GM21367 (cell line): ENCODE results near the gene ZFHX2.

Experiments used
- ATAC-seq: cut with Tn5 transposase; IDR thresholded peaks from one replicate; pipeline ENCODE4 v1.9.1; 2021; ENCODE audit not compliant: unreplicated experiment

The ZFHX2 gene

DNA sequence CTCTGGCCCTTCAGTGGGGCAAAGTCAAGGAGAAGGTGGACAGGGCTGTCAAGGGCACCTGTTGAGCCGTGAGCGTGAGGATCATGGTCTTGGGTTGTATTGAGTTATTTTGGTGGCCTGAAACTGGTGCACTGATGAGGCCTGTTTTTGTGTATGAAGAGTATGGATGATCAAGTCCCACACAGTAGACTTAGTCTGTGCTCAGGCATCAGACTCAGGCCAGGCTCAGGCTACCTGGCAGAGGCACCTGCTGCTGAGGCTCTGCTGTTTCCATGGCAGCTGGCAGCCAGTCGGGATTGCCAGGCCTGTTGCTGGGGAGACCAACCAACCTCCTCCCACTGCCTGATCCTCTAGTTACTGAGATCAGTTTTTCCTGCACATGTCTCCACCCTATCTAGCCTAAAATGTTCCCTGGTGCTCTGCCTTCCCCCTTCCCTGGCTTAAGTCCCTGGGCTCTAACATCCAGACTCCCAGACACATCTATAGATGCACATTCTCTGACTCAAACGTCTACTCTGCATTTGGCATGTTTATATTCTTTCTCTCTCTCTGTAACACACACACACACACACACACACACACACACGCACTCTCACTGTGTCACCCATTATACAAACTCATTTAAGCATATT lies 21.9 kb upstream of the ZFHX2 start:
- no peak for ATAC-seq

DNA sequence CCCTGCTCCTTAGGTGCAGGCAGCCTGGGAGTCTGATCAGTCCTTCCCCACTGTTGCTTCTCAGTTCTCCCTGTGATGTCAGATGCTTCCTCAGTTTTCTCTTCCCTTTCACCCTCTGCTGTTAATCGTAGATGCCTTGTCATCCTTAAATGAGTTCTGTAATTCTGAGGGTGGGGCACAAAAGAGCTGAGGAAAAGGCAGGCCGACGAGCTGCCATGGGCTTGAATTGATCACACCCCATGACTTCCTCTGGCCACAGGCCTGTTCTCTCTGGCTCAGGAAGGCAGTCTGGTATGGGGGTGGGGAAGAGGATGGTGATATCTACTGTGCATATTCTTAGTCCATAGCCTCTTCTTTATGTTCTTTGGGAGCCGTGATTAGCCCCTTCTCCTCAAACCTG lies 21.3 kb upstream of the ZFHX2 start:
- ATAC-seq = no peak

DNA sequence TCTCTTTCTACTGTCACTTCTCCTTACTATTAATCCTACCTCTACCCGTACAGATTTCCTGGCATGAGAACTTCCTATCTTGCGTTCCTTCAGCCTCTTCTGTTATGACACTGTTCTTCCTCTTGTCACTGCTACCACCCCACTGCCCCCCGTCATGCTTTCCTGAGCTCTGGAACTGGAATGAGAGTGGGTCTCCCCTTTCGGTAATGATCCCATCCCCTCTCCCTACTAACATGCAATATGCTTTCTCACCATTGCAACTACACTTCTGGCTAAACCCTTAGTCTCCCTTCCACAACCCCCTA lies 20.9 kb upstream of the ZFHX2 start:
- no peak for ATAC-seq

DNA sequence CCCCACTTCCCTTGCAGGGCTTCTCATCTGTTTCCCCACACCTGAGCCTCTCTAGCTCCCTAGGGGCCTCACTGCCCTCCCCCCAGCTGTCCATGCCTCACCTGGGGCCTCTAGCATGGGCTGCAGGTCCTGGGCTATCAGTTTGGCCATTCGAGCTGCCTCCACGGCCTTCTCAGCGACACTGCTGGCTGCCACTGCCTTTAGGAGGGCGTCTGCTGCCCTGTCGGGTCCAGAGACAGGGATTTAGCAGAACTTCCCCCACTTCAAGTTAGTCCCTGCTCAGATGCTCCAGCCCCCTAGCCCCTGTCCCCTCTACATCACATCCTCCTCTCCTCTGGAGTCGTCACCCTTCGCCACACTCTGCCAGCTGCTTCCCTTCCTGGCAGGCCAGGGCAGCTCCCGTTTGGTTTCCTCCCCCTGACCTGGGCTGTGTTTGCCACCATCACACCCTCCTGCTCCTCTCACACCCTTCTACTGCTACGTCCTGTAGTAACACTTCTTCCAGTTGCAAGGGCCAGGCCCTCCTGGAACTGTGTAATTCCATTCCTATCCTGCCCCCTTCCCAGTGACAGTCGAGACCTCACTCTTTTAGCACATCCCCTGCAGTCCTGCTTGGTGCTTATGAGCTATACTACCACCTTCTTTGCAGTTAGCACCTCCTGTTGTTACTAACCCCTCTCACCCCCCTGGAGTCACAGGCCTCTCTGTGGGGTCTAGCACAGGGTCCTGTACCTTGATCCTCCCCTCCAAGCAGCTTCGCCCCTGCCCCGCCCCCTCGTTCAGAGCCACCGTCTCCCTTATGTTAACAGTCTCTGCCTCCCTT lies 20.3 kb upstream of the ZFHX2 start:
- ATAC-seq = no peak

DNA sequence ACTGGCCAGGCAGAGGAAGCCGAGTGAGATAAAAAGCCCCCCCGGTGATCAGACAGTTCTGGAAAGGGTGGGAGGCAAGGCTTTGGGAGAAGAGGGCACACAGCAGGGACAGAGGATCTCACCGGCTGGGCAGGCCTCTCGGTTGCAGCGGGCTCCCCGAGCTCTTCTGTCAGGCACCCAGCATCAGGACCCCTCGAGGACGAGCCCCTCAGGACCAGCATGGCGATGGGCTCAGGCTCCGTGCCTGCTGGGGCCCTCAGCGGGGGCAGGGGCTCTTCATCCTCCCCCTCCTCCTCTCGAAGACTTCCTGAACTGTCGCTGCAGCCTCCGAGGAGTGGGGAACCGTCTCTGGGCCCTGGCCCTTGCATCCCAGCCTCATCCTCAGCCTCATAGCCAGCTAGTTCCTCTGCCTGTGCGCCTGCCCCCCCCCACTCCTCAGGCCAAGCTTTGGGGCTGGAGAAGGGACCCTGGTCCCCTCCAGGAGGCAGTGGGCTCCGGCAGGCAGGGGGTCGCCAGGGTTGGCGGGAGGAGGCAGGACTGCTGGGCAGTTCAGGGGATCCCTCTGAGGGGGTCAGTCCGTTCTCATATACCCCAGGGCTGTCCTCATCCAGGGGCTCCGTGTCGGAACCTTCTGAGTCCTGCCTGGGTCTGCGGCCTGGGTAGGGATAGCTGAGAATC lies 19.4 kb upstream of the ZFHX2 start:
- ATAC-seq = no peak

DNA sequence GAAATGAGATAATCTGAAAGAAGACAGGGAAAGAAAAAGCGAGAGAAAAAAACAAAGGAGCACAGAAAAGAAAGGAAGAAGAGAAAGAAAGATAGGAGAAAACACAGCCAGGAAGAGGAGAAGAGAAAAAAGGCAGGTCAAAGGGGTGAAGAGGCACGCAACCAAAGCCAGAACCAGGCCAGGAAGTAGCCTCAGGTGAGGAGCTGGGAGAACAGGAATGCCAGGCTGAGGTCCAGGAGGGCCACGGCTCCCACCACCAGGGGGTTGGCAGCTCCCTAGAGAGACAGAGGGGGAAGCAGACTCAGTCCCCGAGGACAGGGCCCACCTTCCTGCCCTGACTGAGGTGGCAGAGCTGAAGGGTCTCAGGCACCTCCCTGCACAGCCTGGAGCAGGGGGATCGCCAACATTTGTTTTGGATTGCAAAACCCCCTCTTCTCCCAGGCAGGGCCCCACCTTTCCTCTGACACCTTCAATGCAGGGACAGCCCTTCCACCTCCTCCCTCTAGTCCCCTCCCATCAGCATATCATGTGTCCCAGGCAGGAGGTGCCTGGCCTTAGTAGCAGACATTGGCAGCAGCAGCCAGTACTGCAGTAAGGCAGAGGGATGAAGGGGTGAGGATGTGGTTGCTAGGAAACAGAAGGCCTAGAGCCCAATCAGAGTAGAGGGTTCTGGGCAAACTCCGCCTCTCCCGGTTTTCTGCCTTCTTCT lies 18.0 kb upstream of the ZFHX2 start:
- no peak for ATAC-seq

DNA sequence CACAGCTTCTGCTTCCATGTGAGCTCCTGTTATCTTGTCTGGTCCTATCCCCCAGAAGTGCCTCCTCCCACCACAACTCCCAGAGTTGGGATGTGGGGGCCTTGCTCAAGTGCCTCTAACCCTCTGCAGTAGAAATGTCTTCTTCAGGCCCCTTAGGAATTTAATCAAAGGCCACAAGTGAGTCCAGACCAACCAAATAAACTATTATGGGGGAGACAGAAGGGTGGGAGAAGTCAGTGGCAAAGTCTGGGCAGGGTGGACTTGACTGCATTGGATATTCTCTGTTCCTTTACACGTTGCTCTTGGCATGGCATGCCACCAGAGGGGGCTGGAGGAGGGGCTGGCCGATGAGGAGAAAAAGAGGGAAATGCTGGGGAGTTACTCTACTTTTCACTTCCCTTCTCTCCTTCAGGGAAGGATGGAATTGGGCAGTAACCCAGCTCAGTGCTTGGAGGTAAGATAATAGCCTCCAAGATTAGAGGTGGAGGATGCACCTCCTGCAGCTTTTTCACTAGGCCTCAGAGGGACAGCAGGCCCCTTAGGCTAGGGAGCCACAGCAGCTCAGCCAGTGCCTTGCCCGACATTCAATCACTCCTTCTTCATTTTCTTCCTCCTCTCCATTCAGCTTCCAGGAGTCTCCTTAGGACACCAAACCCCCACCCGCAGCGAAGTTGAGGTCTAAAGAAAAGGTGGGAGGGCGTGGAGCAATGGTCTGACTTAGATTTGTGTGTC lies 17.2 kb upstream of the ZFHX2 start:
- ATAC-seq = no peak

DNA sequence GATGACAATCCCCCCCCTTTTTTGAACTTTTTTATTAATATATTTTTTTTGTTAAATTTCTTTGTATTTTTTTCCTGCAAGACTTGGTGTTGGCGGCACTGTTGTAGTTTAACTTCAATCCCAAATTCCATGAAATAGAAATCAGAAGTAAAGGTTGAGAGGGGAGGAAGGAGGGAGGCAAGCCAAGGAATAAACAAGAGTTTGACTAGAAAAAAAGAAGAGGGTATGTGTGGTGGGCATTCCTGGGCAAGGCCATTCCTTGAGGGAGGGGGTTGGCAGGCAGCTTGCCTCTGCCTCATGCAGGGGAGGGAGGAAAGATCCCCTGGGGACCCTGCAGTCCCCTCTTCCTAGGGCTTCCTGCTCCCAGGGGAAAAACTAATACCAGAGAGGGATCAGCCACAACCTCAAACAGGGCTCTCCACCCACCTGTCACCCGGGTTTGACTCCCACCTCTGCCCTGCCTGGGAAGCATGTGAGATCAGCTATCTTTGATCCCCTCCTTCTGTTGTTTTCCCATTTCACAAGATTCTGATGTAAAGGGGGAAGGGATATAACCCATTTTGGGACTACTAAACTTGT lies 16.5 kb upstream of the ZFHX2 start:
- ATAC-seq = no peak

DNA sequence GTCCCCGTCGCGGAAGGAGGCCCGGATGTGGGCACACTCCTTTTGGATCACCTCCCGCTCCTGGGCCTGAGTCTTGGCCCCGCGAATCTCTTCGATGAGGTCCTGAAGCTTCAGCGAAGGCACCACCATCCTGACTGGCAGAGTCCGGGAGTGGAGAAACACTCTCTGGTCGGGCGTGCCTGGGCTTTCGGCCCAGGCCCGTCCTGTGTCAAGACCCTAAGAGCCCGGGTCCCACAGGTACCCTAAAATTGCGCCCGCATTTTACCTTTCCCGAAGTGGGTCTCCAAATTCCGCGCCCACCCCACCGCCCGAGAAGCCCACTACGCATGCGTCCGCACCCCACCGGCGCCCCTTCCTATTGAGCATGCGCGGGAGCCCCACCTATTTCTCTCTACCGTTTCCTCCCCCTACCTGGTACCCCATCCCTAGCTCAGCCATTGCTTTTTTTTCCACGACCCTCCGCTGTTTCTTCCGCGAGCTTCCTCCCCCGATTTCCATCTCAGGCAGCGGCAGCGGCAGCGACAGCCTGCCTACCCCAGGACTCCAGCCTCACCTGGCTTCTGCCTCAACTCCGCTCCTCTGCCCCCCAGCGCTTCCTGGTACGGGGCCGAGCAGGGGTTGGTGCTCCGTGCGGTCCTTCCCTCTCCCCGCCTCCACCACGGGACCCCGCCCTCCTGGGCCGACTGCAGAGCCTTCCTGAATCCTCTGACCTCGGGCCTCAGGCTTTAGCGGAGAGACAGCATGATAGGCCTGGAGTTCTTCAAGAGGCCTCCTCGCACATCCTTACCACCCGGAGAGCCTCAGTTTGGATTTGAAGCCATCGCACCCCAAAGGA lies 15.8 kb upstream of the ZFHX2 start, which contains the start of gene AP1G2:
TSS of gene AP1G2 (minus strand) at position 606 of the 835 bp plus-strand sequence. CDS start at position 129, 477 bp downstream.
- ATAC-seq = peak; percentile 77

DNA sequence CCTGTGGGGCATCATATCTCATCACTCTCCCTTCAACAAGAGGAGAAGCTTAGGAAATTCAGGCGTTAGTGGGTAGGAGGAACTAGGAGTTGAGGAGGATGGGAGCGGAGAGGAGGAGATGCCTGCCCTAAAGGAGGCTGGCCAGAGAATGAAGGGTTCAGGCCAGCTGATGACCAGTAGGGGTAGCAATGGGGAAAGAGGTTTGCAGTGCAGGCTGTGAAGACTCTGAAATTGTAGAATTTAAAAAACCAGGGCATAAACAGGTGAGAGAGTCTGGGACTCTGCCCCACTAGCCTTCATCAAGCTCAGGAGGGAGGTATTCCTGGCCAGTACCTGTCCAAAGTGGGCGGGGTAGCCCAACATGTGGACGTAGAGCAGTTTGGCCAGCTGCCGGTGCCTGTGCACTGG lies 15.2 kb upstream of the ZFHX2 start:
- no peak for ATAC-seq

DNA sequence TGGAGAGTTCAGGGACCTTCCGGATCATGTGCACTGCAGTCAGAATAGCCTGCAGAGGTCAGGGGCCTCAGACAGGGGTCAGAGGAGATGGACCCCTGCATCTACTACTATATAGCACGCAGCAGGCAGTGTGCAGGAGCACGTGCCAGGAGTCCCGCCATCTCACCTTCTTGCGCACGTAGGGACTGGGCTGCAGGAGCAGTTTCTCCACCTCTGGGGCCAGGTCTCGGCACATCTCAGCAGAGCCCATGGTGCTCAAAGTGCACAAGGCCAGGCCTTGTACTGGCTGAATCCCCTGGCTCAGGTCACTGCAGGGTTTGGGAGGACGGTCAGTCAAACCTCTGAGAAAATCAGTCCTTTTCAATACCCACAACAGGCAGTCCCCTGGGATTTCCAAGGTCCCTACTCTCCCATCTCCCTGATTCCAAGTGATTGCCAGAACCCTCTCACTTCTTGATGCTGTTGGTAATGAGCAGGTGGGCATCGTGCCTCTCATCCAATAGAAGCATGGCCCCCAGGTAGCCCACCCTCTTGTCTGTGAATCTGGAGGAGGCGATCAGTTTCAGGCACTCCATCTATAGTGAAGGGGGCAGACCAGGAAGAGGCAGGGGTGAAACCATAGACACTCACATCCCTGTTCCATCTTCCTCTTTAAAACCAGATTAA lies 14.7 kb upstream of the ZFHX2 start:
- no peak for ATAC-seq

DNA sequence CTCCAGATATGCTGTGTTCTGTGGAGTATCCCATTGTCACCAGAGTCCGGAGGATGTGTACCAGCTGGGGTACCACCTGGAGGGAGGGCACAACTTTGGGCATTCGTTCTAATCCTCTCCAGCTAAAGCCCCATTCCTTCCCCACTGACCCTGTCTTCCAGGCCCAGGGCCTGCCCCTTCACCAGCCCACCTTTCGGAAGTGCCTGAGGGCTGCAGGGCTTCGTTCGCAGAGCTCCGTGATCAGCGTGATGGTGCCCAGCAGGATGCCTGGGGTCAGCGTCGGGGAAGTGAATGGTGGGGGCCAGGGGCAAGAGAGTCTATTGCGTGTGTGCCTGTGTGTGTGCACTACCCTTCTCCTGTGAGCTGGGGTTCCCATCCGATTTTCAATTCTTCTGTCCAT lies 14.1 kb upstream of the ZFHX2 start:
- ATAC-seq = no peak

DNA sequence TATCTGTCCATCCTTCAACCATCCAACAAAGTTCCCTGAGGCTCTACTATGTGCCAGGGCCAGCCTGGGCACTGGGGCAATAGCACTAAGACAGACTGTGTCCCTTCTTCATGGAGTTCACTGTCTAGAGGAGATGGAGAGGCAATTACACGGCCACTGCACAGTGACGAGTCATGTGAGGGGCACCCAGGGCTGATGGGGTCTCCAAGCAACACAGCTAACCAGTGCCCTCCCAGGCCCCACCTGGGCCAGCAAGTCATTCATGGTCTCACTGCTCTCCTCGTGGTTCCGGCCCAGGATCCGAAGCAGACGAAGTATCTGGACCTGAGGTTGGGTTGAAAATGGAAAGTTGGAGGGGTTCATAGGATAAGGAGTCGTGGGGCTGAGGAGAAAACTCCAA lies 13.3 kb upstream of the ZFHX2 start:
- no peak for ATAC-seq

DNA sequence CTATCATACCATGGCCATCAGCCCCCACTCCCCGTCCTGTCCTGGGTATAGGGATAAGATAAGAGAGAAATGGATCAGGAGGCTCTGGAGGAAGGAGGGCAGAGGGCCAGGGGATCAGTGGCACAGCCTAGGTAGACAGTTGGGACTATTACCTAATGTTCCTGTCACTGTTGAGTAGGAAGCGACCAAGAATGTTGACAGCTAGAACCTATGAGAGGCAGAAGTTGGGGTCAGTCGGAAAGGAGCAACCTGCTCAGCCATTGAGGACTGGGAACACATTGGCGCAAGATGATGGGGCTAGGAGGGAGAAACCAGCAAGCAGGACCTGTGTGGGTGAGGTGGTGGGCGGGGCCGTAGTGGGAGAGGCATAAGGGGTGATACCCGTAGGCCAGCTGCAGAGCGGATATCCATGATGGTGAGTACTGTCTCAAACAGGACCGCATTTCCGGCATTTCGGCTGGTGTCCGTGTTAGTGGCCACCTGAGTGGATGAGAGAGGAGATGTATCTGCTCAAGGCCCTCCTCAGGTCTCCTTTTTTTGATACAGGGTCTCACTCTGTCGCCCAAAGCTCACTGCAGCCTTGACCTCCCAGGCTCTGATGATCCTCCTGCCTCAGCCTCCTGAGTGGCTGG lies 12.7 kb upstream of the ZFHX2 start:
- ATAC-seq = no peak

DNA sequence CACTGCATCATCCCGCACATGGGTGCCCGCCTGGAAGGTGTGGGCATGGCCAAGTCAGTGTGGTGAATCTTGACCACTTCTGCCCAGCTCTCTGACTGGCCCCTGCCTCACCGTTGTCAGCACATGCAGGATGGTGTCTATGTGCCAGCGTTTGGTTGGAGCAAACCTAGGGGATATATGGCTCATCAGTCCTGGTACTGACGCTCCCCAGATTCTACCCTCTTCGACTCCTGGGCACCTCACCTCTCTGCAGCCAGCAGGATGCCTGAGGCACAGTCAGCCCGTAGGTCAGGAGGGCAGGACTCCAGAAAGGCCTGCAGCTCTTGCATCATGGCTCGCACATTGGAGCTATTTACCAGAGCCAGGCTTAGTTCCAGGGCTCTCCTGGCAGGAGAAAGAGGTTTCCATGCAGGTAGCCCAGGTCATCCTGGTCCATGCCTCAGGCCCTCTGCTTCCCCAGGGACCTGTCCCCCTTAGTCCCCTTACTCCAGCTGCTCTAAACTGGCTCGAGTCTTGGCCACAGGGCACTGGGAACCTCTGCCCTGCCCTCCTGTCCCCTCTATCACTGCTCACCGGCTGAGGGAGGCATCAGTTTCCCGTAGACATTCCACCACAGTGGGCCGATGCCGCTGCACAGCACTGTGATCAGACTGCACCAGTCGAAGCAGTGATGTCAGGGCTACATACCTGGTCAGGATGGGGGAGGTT lies 12.1 kb upstream of the ZFHX2 start:
- no peak for ATAC-seq

DNA sequence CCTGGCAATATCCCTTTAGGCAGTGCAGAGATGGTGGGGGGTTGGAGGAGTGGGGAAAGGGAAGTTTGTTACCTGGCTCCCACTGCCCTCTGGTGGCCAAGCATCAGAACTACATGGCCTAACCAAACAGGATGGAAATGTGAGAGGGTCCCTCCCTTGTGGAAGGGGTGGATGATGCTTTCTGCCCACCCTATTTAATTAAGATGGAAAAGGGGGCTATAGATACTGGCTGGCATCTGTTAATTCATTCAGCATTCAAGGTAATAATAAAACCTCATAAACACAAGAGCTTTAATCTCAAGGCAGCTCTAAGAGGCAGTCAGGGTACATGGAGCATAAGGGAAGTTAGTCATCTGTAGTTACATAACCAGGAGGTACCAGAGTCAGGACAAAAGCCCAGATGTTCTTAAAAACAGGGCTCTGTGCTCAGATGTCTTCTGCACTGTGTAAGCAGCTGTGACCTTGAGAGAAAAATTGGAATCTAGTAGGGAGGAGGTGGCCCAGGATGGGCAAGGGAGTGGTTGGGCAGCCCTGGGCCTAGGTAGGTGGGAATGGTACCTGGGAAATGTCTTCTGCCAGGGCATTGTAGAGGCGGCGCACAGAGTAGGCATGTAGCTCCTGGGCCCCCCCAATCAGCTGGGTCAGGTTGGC lies 11.4 kb upstream of the ZFHX2 start:
- ATAC-seq = no peak
